Calu3 (cell line): ENCODE data around the gene NUFIP1. TPM values are rescaled to one million over a fixed set of nuclear protein-coding genes. Genes with fewer than 3 reads are reported as not detected.
"Not testable (repeated sequence)": the region's sequence is repeated elsewhere in the genome, so short reads cannot be mapped to it uniquely, and the experiment has no call there.

ENCODE experiments used
- BruUV-seq: library from RNA; stranded (reverse); fragments of 400-500 nt; replicated peaks from 2 replicates; lab custom pipeline; 2021; lab: Mats Ljungman, UMichigan
- CTCF ChIA-PET: fragments of 300-600 bp; sonication (Branson Sonifier 250); formaldehyde crosslinking; loops from one replicate; lab custom pipeline; 2022; ENCODE audit warnings: antibody characterized with exemption; lab: Charles Lee
- DNase-seq: peaks from one replicate; pipeline ENCODE4 v3.0.0; 2022
- H3K27ac Mint-ChIP-seq: one replicate; pipeline ENCODE4 v1.8.0; 2022; ENCODE audit warnings: mixed read lengths; ENCODE audit not compliant: unreplicated experiment
- H3K27me3 Mint-ChIP-seq: one replicate; pipeline ENCODE4 v1.8.0; 2022; ENCODE audit warnings: mixed read lengths; ENCODE audit not compliant: unreplicated experiment
- H3K36me3 Mint-ChIP-seq: one replicate; pipeline ENCODE4 v1.8.0; 2022; ENCODE audit warnings: mild to moderate bottlenecking, moderate library complexity, mixed read lengths; ENCODE audit not compliant: insufficient read depth, unreplicated experiment
- H3K4me1 Mint-ChIP-seq: one replicate; pipeline ENCODE4 v1.8.0; 2022; ENCODE audit warnings: mild to moderate bottlenecking, low read depth, mixed read lengths; ENCODE audit not compliant: unreplicated experiment
- H3K4me3 Mint-ChIP-seq: one replicate; pipeline ENCODE4 v1.8.0; 2022; ENCODE audit warnings: mild to moderate bottlenecking, low read depth, moderate library complexity, mixed read lengths; ENCODE audit not compliant: unreplicated experiment
- H3K9me3 Mint-ChIP-seq: one replicate; pipeline ENCODE4 v1.8.0; 2022; ENCODE audit warnings: low read depth, mixed read lengths; ENCODE audit not compliant: unreplicated experiment
- intact Hi-C: fragments of 100-400 bp; cut with micrococcal nuclease; formaldehyde crosslinking; loops from one replicate; pipeline ENCODE4 v1.10.0; 2022; ENCODE audit not compliant: unreplicated experiment
- total RNA-seq: library from RNA; stranded (reverse); gene quantifications from 2 replicates; pipeline ENCODE4 v1.2.3, GENCODE V29; 2022
- TF ChIP-seq, protein P1 (sequence below): fragments of 200-600 bp; IDR thresholded peaks from one replicate; pipeline ENCODE4 v1.8.0; 2022; ENCODE audit warnings: antibody characterized with exemption; ENCODE audit not compliant: unreplicated experiment

NUFIP1 gene
- total RNA-seq, 1 experiment from 2014 or later, result 6.6 TPM

DNA sequence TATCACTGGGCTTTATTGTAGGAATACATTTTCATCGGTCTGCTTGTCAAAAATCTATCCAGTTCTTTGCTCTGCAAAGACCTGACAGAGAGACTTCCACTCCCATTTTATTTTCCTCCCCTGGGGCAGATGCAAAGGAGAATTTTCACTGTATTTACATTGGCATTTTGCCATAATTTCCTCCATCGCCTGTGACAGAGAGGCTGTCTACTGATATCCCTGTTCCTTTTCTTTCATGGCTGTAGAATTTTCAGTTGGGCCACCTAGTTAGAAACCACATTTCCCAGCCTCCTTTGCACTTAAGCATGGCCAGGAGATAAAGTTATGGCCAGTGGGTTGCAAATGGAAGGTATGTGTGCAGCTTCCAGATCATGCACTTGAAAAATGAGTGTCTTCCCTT lies 89.3 kb downstream of the NUFIP1 start:
- DNase-seq, result no peak
- peaks cover 9% of the 10 kb centered on the region for H3K9me3 Mint-ChIP-seq
- H3K4me3 Mint-ChIP-seq, result no peak overlapping the region
- CTCF ChIA-PET, result no interaction called here
- no TSS peak for BruUV-seq
- H3K4me1 Mint-ChIP-seq, result no peaks in the 10 kb centered on the region
- TF ChIP-seq, protein P1, sequence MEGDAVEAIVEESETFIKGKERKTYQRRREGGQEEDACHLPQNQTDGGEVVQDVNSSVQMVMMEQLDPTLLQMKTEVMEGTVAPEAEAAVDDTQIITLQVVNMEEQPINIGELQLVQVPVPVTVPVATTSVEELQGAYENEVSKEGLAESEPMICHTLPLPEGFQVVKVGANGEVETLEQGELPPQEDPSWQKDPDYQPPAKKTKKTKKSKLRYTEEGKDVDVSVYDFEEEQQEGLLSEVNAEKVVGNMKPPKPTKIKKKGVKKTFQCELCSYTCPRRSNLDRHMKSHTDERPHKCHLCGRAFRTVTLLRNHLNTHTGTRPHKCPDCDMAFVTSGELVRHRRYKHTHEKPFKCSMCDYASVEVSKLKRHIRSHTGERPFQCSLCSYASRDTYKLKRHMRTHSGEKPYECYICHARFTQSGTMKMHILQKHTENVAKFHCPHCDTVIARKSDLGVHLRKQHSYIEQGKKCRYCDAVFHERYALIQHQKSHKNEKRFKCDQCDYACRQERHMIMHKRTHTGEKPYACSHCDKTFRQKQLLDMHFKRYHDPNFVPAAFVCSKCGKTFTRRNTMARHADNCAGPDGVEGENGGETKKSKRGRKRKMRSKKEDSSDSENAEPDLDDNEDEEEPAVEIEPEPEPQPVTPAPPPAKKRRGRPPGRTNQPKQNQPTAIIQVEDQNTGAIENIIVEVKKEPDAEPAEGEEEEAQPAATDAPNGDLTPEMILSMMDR, result no peak
- H3K27ac Mint-ChIP-seq, result no peak overlapping the region
- no peaks in the 10 kb centered on the region for H3K27me3 Mint-ChIP-seq
- intact Hi-C loops, result no loop called here
- H3K36me3 Mint-ChIP-seq, result no peaks in the 10 kb centered on the region

DNA sequence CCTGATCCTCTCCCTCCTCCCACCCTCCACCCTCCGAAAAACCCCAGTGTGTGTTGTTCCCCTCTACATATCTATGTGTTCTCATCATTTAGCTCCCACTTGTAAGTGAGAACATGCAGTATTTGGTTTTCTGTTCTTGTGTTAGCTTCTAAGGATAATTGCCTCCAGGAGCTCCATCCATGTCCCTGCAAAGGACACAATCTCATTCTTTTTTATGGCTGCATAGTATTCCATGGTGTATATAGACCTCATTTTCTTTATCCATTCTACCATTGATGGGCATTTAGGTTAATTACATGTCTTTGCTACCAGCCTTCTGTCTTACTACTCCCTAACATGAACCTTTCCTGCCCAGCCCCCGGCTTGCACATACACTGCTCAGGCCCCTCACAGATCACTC lies 91.0 kb downstream of the NUFIP1 start:
- BruUV-seq, intact Hi-C loops, DNase-seq, H3K36me3 Mint-ChIP-seq, H3K4me1 Mint-ChIP-seq, H3K9me3 Mint-ChIP-seq, H3K4me3 Mint-ChIP-seq, H3K27ac Mint-ChIP-seq, H3K27me3 Mint-ChIP-seq: not testable (repeated sequence)
- CTCF ChIA-PET, result interaction anchor here (0.7 kb wide), 2 partner anchors 20 to 1004 kb away, joined by 3 to 4 read pairs; no protein-coding TSS in a partner anchor

DNA sequence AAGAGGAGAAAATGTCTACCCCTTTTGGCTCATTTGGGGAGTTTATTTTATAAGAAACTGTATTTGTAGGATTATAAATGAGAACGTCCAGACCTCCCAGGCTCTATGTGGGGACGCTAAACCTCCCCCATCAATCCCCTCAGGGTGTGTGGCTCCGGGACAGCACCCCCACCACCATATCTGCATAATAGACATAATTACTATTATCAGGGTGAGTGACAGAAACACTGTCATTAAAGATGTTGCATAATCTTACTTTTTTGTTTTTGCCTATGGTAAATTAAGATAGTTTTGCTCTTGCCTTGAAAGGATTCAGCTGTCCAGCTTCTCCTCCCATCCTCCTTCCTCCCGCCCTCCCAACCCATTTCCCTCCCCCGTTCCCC lies 93.3 kb downstream of the NUFIP1 start:
- TF ChIP-seq, protein P1, result no peak
- Mint-ChIP-seq H3K4me3 (no peak overlapping the region), H3K4me1 (no peaks in the 10 kb centered on the region), H3K9me3 (peaks cover 7% of the 10 kb centered on the region), H3K27ac (no peak overlapping the region), H3K36me3 (no peaks in the 10 kb centered on the region), H3K27me3 (no peaks in the 10 kb centered on the region)
- BruUV-seq, result no TSS peak
- intact Hi-C loops, result no loop called here
- DNase-seq, result no peak
- CTCF ChIA-PET, result no interaction called here

DNA sequence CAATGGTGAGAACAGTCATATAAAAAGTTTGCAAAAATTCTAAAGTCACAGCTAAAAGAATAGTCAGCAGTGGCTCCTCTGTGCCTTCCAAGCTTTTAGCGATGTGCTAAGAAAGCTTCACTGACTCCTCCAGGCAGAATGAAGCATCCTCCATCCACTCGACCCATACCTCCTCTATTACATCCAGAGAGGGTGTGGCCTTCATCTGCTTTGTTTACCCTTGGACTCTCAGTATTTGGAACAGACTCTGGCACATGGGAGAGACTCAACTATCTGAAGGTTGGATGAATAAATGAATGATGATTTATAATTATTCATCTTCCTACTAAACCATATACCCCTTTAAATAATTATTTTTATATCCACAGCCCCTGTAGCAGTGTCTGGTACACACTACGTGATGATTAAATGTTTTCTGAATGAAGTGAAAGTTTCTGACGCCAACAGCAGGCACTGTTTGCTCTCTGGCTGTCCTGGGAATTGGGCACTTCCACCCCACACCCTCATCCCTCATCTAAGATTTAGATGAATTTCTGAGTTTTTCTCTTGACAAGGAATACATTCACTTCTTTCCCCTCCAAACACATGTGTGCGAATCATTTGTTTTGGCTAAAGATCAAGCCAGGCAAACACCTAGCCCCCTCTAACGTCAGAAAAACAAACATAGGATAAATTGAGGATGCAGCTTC lies 93.9 kb downstream of the NUFIP1 start:
- no TSS peak for BruUV-seq
- no peaks in the 10 kb centered on the region for H3K36me3 Mint-ChIP-seq
- no peak overlapping the region for H3K4me3 Mint-ChIP-seq
- CTCF ChIA-PET, result no interaction called here
- no peaks in the 10 kb centered on the region for H3K27me3 Mint-ChIP-seq
- TF ChIP-seq, protein P1, result no peak
- peaks cover 4% of the 10 kb centered on the region for H3K9me3 Mint-ChIP-seq
- no peak for DNase-seq
- H3K4me1 Mint-ChIP-seq, result no peaks in the 10 kb centered on the region
- no peak overlapping the region for H3K27ac Mint-ChIP-seq
- intact Hi-C loops, result no loop called here

DNA sequence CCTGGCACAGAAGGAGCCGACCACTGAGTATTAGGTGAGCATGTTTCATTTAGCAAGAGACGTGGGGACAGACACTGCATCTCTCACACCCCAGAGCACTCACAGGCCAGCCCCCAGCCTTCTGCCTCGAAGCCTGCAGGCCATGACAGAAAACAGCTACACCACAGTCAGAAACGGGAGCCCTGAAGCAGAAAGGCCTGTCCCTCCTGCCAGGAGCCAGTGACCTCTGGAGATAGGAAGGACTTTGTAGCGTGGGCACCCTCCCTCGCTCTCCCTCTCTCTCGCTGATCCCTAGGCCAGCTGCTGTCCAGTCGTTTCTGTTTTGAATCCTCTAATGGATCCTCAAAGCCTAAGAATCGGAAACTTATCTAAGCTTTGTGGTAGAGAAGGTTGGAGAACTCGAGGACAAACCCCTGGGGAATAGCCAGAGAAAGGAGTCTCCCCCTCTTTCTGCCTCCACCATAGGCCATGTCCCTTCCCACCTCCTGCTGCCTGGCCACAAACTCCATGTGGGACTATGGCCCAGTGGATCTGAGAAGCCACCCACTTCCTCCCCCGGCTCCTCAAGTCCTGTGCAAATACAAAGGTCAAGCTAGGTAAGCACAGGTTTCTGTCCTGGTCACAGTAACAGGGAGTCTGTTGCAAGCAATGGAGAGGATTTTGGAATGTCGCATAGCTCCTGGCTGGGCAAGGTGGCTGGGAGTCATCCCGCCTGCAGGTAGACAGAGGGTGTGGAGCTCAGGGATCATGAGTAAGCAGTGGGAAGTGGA lies 95.1 kb downstream of the NUFIP1 start:
- CTCF ChIA-PET, result no interaction called here
- Mint-ChIP-seq H3K4me3 (no peak overlapping the region), H3K27me3 (no peaks in the 10 kb centered on the region), H3K9me3 (peaks cover 4% of the 10 kb centered on the region), H3K4me1 (no peaks in the 10 kb centered on the region), H3K27ac (no peak overlapping the region), H3K36me3 (no peaks in the 10 kb centered on the region)
- no TSS peak for BruUV-seq
- TF ChIP-seq, protein P1, result no peak
- no peak for DNase-seq
- intact Hi-C loops, result no loop called here
